ENCODE data around the gene ICE2. TPM values are rescaled to one million over a fixed set of nuclear protein-coding genes. Genes with fewer than 3 reads are reported as not detected.

The ICE2 gene
- total and polyA plus RNA-seq, 2 of the 4 experiments (the other 2 are of a cell fraction): 14.7 to 21.1 TPM

DNA sequence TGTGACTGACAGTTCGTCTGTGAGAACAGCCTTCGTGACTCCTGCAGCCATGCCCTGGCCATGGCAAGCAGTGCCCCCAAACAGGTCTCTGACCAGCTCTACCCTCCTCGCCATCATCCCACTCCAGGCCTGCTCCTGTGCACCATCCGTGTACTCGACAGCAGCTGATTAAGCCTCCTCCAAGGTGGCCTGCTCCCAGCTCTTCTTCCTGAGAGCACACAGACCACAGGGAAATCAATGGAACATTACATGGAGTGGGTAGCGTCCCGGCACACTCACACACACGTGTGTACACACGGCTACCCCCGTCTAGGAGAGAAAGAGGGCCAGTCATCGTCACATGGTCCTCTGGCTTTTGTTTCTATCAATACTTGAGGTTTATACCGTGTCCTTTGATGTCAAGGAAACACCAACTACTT lies 102.3 kb downstream of the ICE2 start:
- Histone ChIP-seq H3K9me3 (ENCODE audit: control insufficient read depth, insufficient read depth, low read length) (no peaks in the 10 kb centered on the region), H3K9me1 (ENCODE audit: insufficient read depth, low read length) (peaks cover 24% of the 10 kb centered on the region), H2BK20ac (ENCODE audit: low read depth, low read length) (no peak overlapping the region), H3K9ac (ENCODE audit: low read depth, low read length) (peak overlapping the region; percentile 16; the same call in 1 of the 2 replicates), H2BK5ac (ENCODE audit: low read depth, low read length, poor library complexity, severe bottlenecking) (peak overlapping the region; percentile 30), H3K4ac (ENCODE audit: low read depth, low read length) (peak overlapping the region; percentile 6; the same call in 1 of the 2 replicates), H2AFZ (replicated peaks; ENCODE audit: low read length, poor library complexity) (no peak overlapping the region), H2BK120ac (ENCODE audit: low read depth, low read length) (peak overlapping the region; percentile 4; the same call in 1 of the 2 replicates), H4K20me1 (ENCODE audit: insufficient read depth, low read length) (peaks cover 74% of the 10 kb centered on the region), H3K14ac (replicated peaks; ENCODE audit: low read depth, low read length) (0 out of 2 replicates have a peak overlapping the region, but pooled peaks have one; percentile 35), H3K56ac (ENCODE audit: extremely low read depth, insufficient read depth, low read length) (no peak overlapping the region), H4K91ac (ENCODE audit: insufficient read depth, low read depth, low read length) (peak overlapping the region; percentile 2; the same call in 1 of the 2 replicates), H3K18ac (ENCODE audit: low read depth, low read length) (no peak overlapping the region), H3K27ac (ENCODE audit: insufficient read depth, low read length) (peak overlapping the region; percentile 31; the same call in 1 of the 2 replicates), H3K4me3 (ENCODE audit: insufficient read depth, low read depth, low read length) (no peak overlapping the region), H3K4me1 (ENCODE audit: control insufficient read depth, insufficient read depth, low read length) (peaks cover 45% of the 10 kb centered on the region), H3K23ac (ENCODE audit: low read depth, low read length) (no peak overlapping the region), H3K36me3 (ENCODE audit: control insufficient read depth, insufficient read depth, low read length) (peaks cover 42% of the 10 kb centered on the region), H3K27me3 (ENCODE audit: control insufficient read depth, insufficient read depth, low read length) (no peaks in the 10 kb centered on the region), H4K5ac (ENCODE audit: low read depth, low read length) (no peak overlapping the region), H2AK5ac (ENCODE audit: low read depth, low read length) (peak overlapping the region; percentile 25), H2AK9ac (replicated peaks; ENCODE audit: low read depth, low read length, poor library complexity) (no peak overlapping the region), H2BK15ac (ENCODE audit: low read depth, low read length) (no peak overlapping the region), H3K4me2 (ENCODE audit: low read depth, low read length) (no peak overlapping the region), H4K8ac (ENCODE audit: low read depth in 2 of 2, low read length in 2 of 2) (peak overlapping the region in 1 of 2 experiments; percentile 47; a peak in 2 of 4 replicates), H3K79me1 (ENCODE audit: low read depth in 1 of 2, low read length in 2 of 2) (peaks cover 27 to 58% of the 10 kb centered on the region in 2 experiments)
- in situ Hi-C loops (cut with MboI; ENCODE audit: low sequenced_read_pairs): no loop called here
- dilution Hi-C loops (cut with HindIII; ENCODE audit: low sequenced_read_pairs, unreplicated experiment): no loop called here
- ChIA-PET POLR2A (ENCODE audit: unreplicated experiment) (interaction anchor here (0.6 kb wide), 1 partner anchor 15 kb away, joined by 3 read pairs; no protein-coding TSS in a partner anchor), CTCF (interaction anchor here (0.6 kb wide), 1 partner anchor 17 kb away, joined by 3 read pairs; no protein-coding TSS in a partner anchor)
- ATAC-seq (ENCODE audit: low read depth): no peak
- intact Hi-C loops (cut with micrococcal nuclease): no loop called here
- 84% methylated on average over 3 of the region's 12 CpGs; no CpG with 5 or more reads in 1 of the 2 experiments for WGBS, 2 experiments (ENCODE audit: extremely low coverage in 2 of 2, insufficient read length in 1 of 2)
- DNase-seq: no peak
- no peak for TF ChIP-seq CEBPB (IDR thresholded peaks at IDR 0.05; ENCODE audit: low read depth, low read length)
- TF ChIP-seq, protein P1, sequence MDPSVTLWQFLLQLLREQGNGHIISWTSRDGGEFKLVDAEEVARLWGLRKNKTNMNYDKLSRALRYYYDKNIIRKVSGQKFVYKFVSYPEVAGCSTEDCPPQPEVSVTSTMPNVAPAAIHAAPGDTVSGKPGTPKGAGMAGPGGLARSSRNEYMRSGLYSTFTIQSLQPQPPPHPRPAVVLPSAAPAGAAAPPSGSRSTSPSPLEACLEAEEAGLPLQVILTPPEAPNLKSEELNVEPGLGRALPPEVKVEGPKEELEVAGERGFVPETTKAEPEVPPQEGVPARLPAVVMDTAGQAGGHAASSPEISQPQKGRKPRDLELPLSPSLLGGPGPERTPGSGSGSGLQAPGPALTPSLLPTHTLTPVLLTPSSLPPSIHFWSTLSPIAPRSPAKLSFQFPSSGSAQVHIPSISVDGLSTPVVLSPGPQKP (IDR thresholded peaks at IDR 0.05; ENCODE audit: borderline replicate concordance, low read depth, low read length): no peak
- no peak for TF ChIP-seq MAZ (IDR thresholded peaks at IDR 0.05; ENCODE audit: borderline replicate concordance, low read depth, low read length)
- TF ChIP-seq, protein P2, sequence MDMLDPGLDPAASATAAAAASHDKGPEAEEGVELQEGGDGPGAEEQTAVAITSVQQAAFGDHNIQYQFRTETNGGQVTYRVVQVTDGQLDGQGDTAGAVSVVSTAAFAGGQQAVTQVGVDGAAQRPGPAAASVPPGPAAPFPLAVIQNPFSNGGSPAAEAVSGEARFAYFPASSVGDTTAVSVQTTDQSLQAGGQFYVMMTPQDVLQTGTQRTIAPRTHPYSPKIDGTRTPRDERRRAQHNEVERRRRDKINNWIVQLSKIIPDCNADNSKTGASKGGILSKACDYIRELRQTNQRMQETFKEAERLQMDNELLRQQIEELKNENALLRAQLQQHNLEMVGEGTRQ (IDR thresholded peaks at IDR 0.05; ENCODE audit: low read depth, low read length): 0 out of 2 replicates have a peak, but pooled peaks have one; percentile 27
- no TSS peak for BruUV-seq (replicated peaks)

Data from IMR-90 (cell line).